Heart left ventricle (tissue), 16 donors: Measurements from ENCODE around the gene AP3B1. TPM values are rescaled to one million over a fixed set of nuclear protein-coding genes. Genes with fewer than 3 reads are reported as not detected.

Experiments
- ATAC-seq, 4 donors: fragments of 200-7000 bp; cut with Tn5 transposase; one replicate each; pipeline ENCODE4 v1.9.1; 2020 to 2022; ENCODE audit warnings: moderate library complexity in 4 of 4, mild to moderate bottlenecking in 3 of 4, moderate number of reproducible peaks in 1 of 4
- DNase-seq, 5 donors: peaks; one replicate each; pipeline ENCODE4 v3.0.0-alpha.2; 2020
- H3K27ac ChIP-seq, 12 donors: fragments of 200-600 bp; sonication (generic) in 4 of 12; one replicate each; pipeline versions ENCODE4 v1.5.0 to v1.8.0; 2016 to 2022; ENCODE audit warnings: mild to moderate bottlenecking in 2 of 12
- H3K27me3 ChIP-seq, 9 donors: fragments of 200-600 bp; sonication (generic) in 2 of 9; one replicate each; pipeline versions ENCODE4 v1.5.1 to v1.8.0; 2016 to 2022; ENCODE audit warnings: mild to moderate bottlenecking in 3 of 9
- H3K36me3 ChIP-seq, 9 donors: fragments of 200-600 bp; sonication (generic) in 2 of 9; one replicate each; pipeline versions ENCODE4 v1.5.0 to v1.8.0; 2018 to 2022; ENCODE audit warnings: mild to moderate bottlenecking in 2 of 9
- H3K4me1 ChIP-seq, 12 donors: fragments of 200-600 bp; sonication (generic) in 4 of 12; one replicate each; pipeline versions ENCODE4 v1.5.0 to v1.8.0; 2016 to 2022; ENCODE audit warnings: mild to moderate bottlenecking in 3 of 12
- H3K4me3 ChIP-seq, 12 donors: fragments of 200-600 bp; sonication (generic) in 4 of 12; one replicate each; pipeline versions ENCODE4 v1.5.0 to v1.8.0; 2017 to 2022; ENCODE audit warnings: mild to moderate bottlenecking in 9 of 12, moderate library complexity in 4 of 12
- H3K9me3 ChIP-seq, 12 donors: fragments of 200-600 bp; sonication (generic) in 4 of 12; one replicate each; pipeline versions ENCODE4 v1.5.0 to v1.8.0; 2016 to 2022; ENCODE audit warnings: mild to moderate bottlenecking in 1 of 12
- CTCF ChIP-seq, 12 donors: fragments of 200-600 bp; sonication (generic) in 4 of 12; IDR thresholded peaks; one replicate each; pipeline versions ENCODE4 v1.5.0 to v1.8.0; 2018 to 2022; ENCODE audit warnings: antibody characterized with exemption in 12 of 12, mild to moderate bottlenecking in 5 of 12
- POLR2A ChIP-seq, 2 donors: fragments of 450-650 bp; IDR thresholded peaks; one replicate each; pipeline ENCODE4 v1.6.1; 2017; ENCODE audit warnings: antibody characterized with exemption in 2 of 2, mild to moderate bottlenecking in 2 of 2, moderate library complexity in 2 of 2
- WGBS, 4 donors: extraction: QIAGEN DNeasy Blood & Tissue Kit in 2 of 4; methylation state at CpG; one replicate each; pipeline versions ENCODE4 v1.1.5 to v1.1.7; 2013 to 2018; 5-methylcytosine and 5-hydroxymethylcytosine counted together
- intact Hi-C, 10 donors: fragments of 100-400 bp; cut with DNase I; formaldehyde crosslinking; loops; one replicate each; pipeline versions ENCODE4 v1.11.1 to v1.14.2; 2022
- polyA plus RNA-seq, 2 donors: library from polyadenylated mRNA; stranded (reverse); fragments of 200-250 nt; gene quantifications; one replicate each; pipeline ENCODE4 v1.2.3, GENCODE V29; 2013
- total RNA-seq, 9 donors: library from RNA; depleted of rRNA in 2 of 9; stranded (reverse); fragments of >200 nt in 2 of 9; fragmentation: NEBNext Ultra II Directional in 3 of 9; extraction: Animal tissue kit (Norgen Biotek cat#: 25700) in 3 of 9; gene quantifications; one replicate each; pipeline versions ENCODE4 v1.1.0 to v1.2.4, GENCODE V29; 2016 to 2023
- donor health status: ischemic (EF 13 %, LVEDD 7.1; RV severe dilation, severe dysfunction).
- donor health status: healthy with polysubstance abuse.
- donor health status: DM: no; HTN: yes; CAD: no.
- donor health status: DM: no; HTN: no; CAD: no.
- donor health status: ischemic (EF 25% LVEDD 6.9; RV normal size, moderate dysfunction).
- donor health status: ischemic (EF 25% LVEDD 5.7; RV mildly dilated, moderate dysfunction).
- donor health status: healthy.
- donor health status: DM: yes; HTN: yes; CAD: no.
- donor health status: ischemic (EF 35%, LVEDD 5.7; RV mildly dilated, moderate dysfunction).
- donor health status: nonischemic (EF 11% LVEDD 7.7; RV severe dilation, severe dysfunction).
- donor health status: DM: yes; HTN: yes; CAD: no.
- donor health status: PGD.
- donor health status: ischemic (EF 29% LVEDD 5.4; RV normal size, mild dysfunction).
- donor health status: nonischemic (EF 23%, LVEDD 6.1; RV moderate dilation, normal function).

AP3B1 gene
- total and polyA plus RNA-seq, 11 donors: 14.4 to 33.7 (median 25.2) TPM

GRCh38 chr5:77970891-77971290 lies 323.6 kb downstream of the AP3B1 start:
- no peak for DNase-seq
- 74 to 92% (median 84%) methylated on average over 5 of the region's 5 CpGs for WGBS, 4 donors

GRCh38 chr5:77963795-77964194 lies 330.7 kb downstream of the AP3B1 start:
- H3K27me3 ChIP-seq: peaks cover 0 to 76% (median 25%) of the 10 kb centered on the region in 9 donors
- H3K4me1 ChIP-seq: no peaks in the 10 kb centered on the region
- intact Hi-C loops: no loop called here
- no peaks in the 10 kb centered on the region for H3K36me3 ChIP-seq
- no peaks in the 10 kb centered on the region for H3K9me3 ChIP-seq
- no peak overlapping the region for H3K4me3 ChIP-seq
- no peak for DNase-seq
- ATAC-seq: no peak
- no peak overlapping the region for H3K27ac ChIP-seq
- 87 to 92% (median 91%) methylated on average over 4 of the region's 4 CpGs for WGBS, 4 donors
- TF ChIP-seq POLR2A (IDR thresholded peaks at IDR 0.05) (no peak), CTCF (IDR thresholded peaks at IDR 0.05) (no peak)

More at GRCh38 chr5:77970891-77971290, 323.6 kb downstream of the AP3B1 start:
- Histone ChIP-seq H3K4me1 (peaks cover 0 to 20% (median 14%) of the 10 kb centered on the region in 12 donors), H3K27ac (no peak overlapping the region), H3K36me3 (no peaks in the 10 kb centered on the region), H3K4me3 (no peak overlapping the region), H3K9me3 (peaks cover 0 to 2% (median 0%) of the 10 kb centered on the region in 12 donors), H3K27me3 (peaks cover 13 to 78% (median 44%) of the 10 kb centered on the region in 9 donors)
- intact Hi-C loops: no loop called here
- TF ChIP-seq CTCF (IDR thresholded peaks at IDR 0.05) (no peak), POLR2A (IDR thresholded peaks at IDR 0.05) (no peak)
- no peak for ATAC-seq

GRCh38 chr5:77960863-77961396 lies 333.6 kb downstream of the AP3B1 start:
- 54 to 84% (median 71%) methylated on average over 2 of the region's 2 CpGs for WGBS, 4 donors
- H3K27me3 ChIP-seq: peaks cover 6 to 75% (median 32%) of the 10 kb centered on the region in 9 donors
- H3K4me3 ChIP-seq: no peak overlapping the region
- DNase-seq (no peak), ATAC-seq (no peak)
- intact Hi-C loops: no loop called here
- H3K36me3 ChIP-seq: no peaks in the 10 kb centered on the region
- TF ChIP-seq POLR2A (IDR thresholded peaks at IDR 0.05) (no peak), CTCF (IDR thresholded peaks at IDR 0.05) (no peak)
- H3K4me1 ChIP-seq: peaks cover 0 to 7% (median 0%) of the 10 kb centered on the region in 12 donors
- H3K27ac ChIP-seq: no peak overlapping the region
- H3K9me3 ChIP-seq: no peaks in the 10 kb centered on the region

GRCh38 chr5:77960305-77960704 lies 334.2 kb downstream of the AP3B1 start:
- H3K4me1 ChIP-seq: peaks cover 0 to 7% (median 0%) of the 10 kb centered on the region in 12 donors
- WGBS, 4 donors: 45 to 80% (median 64%) methylated on average over 1 of the region's 1 CpG
- TF ChIP-seq POLR2A (IDR thresholded peaks at IDR 0.05) (no peak), CTCF (IDR thresholded peaks at IDR 0.05) (no peak)
- peaks cover 6 to 75% (median 31%) of the 10 kb centered on the region in 9 donors for H3K27me3 ChIP-seq
- DNase-seq (no peak), ATAC-seq (no peak)
- H3K27ac ChIP-seq: no peak overlapping the region
- H3K4me3 ChIP-seq: no peak overlapping the region
- no peaks in the 10 kb centered on the region for H3K36me3 ChIP-seq
- no peaks in the 10 kb centered on the region for H3K9me3 ChIP-seq
- intact Hi-C loops: no loop called here
